Heart right ventricle (tissue), 16 donors: Measurements from ENCODE around the gene STK38L. TPM values are rescaled to one million over a fixed set of nuclear protein-coding genes. Genes with fewer than 3 reads are reported as not detected.

Experiments
- ATAC-seq, 8 donors: fragments of 200-7000 bp; cut with Tn5 transposase; one replicate each; pipeline ENCODE4 v1.9.1; 2020; ENCODE audit warnings: mild to moderate bottlenecking in 8 of 8, moderate library complexity in 8 of 8, moderate number of reproducible peaks in 1 of 8
- DNase-seq, 2 donors: peaks; one replicate each; pipeline ENCODE4 v3.0.0-alpha.2; 2020
- H3K27ac ChIP-seq, 10 donors: fragments of 200-600 bp; sonication (generic) in 2 of 10; one replicate each; pipeline versions ENCODE4 v1.5.0 to v1.8.0; 2020 to 2022; ENCODE audit warnings: mild to moderate bottlenecking in 3 of 10
- H3K27me3 ChIP-seq, 7 donors: fragments of 200-600 bp; one replicate each; pipeline ENCODE4 v1.8.0; 2021 to 2022; ENCODE audit warnings: mild to moderate bottlenecking in 2 of 7
- H3K36me3 ChIP-seq, 9 donors: fragments of 200-600 bp; sonication (generic) in 1 of 9; one replicate each; pipeline versions ENCODE4 v1.5.0 to v1.8.0; 2020 to 2022; ENCODE audit warnings: mild to moderate bottlenecking in 2 of 9
- H3K4me1 ChIP-seq, 9 donors: fragments of 200-600 bp; sonication (generic) in 1 of 9; one replicate each; pipeline versions ENCODE4 v1.5.0 to v1.8.0; 2020 to 2022; ENCODE audit warnings: mild to moderate bottlenecking in 4 of 9
- H3K4me3 ChIP-seq, 10 donors: fragments of 200-600 bp; sonication (generic) in 2 of 10; one replicate each; pipeline versions ENCODE4 v1.5.0 to v1.8.0; 2020 to 2022; ENCODE audit warnings: mild to moderate bottlenecking in 7 of 10, moderate library complexity in 2 of 10
- H3K9me3 ChIP-seq, 11 donors: fragments of 200-600 bp in 10 of 11; sonication (generic) in 2 of 11; one replicate each; pipeline versions ENCODE4 v1.5.0 to v1.8.0; 2013 to 2022; ENCODE audit warnings: mild to moderate bottlenecking in 2 of 11, control low read depth in 1 of 11, moderate library complexity in 1 of 11
- CTCF ChIP-seq, 9 donors: fragments of 200-600 bp; sonication (generic) in 2 of 9; IDR thresholded peaks; one replicate each; pipeline versions ENCODE4 v1.5.0 to v1.8.0; 2021 to 2022; ENCODE audit warnings: antibody characterized with exemption in 9 of 9, mild to moderate bottlenecking in 5 of 9, moderate library complexity in 1 of 9
- WGBS, 2 donors: extraction: QIAGEN DNeasy Blood & Tissue Kit; methylation state at CpG; one replicate each; pipeline ENCODE4 v1.1.7; 2013; ENCODE audit warnings: inconsistent platforms in 1 of 2; 5-methylcytosine and 5-hydroxymethylcytosine counted together
- intact Hi-C, 10 donors: fragments of 100-400 bp; cut with DNase I; formaldehyde crosslinking; loops; one replicate each; pipeline versions ENCODE4 v1.11.1 to v1.14.2; 2022
- polyA plus RNA-seq, 2 donors: library from polyadenylated mRNA; stranded (reverse); fragments of 200-250 nt; gene quantifications; one replicate each; pipeline ENCODE4 v1.2.3, GENCODE V29; 2013
- total RNA-seq, 10 donors: library from RNA; stranded (reverse); fragmentation: NEBNext Ultra II Directional in 3 of 10; extraction: Animal tissue kit (Norgen Biotek cat#: 25700) in 3 of 10; gene quantifications; one replicate each; pipeline versions ENCODE4 v1.2.1 to v1.2.4, GENCODE V29; 2021 to 2023
- donor health status: Arrhythmogenic right ventricular cardiomyopathy.
- donor health status: ischemic (EF 13 %, LVEDD 7.1; RV severe dilation, severe dysfunction).
- donor health status: healthy with polysubstance abuse.
- donor health status: DM: no; HTN: yes; CAD: no.
- donor health status: DM: no; HTN: no; CAD: no.
- donor health status: ischemic (EF 25% LVEDD 6.9; RV normal size, moderate dysfunction).
- donor health status: ischemic (EF 25% LVEDD 5.7; RV mildly dilated, moderate dysfunction).
- donor health status: healthy.
- donor health status: DM: yes; HTN: yes; CAD: no.
- donor health status: Ischemic cardiomyopathy.
- donor health status: ischemic (EF 35%, LVEDD 5.7; RV mildly dilated, moderate dysfunction).
- donor health status: nonischemic (EF 11% LVEDD 7.7; RV severe dilation, severe dysfunction).
- donor health status: DM: yes; HTN: yes; CAD: no.
- donor health status: PGD.
- donor health status: ischemic (EF 29% LVEDD 5.4; RV normal size, mild dysfunction).
- donor health status: nonischemic (EF 23%, LVEDD 6.1; RV moderate dilation, normal function).

STK38L gene
- total and polyA plus RNA-seq, 12 donors = 9.5 to 165 (median 82.5) TPM

DNA sequence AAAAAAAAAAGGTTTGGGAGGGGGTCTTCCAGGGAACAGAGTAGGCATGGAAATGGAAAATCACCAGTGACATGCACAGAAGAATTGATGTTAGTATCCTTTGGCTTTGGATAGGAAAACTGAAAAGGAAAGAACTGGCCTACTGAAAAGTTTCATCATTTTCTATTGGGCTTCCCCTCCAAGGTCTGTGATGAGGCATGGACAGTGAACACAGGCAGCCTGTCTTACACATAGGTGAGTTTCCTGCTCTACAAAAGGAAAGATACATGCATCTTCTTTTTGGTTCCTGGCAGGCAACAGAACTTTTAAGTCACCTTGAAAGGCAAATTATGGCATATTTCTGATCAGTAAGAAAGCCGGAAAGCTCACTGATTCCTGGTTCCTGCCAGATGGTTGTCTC lies 94.4 kb downstream of the STK38L start:
- intact Hi-C loops = loop anchor here in 3 of 10 donors (10.0 kb wide), 3 partner anchors 316 to 366 kb away; no protein-coding TSS in a partner anchor
- no peak for ATAC-seq

DNA sequence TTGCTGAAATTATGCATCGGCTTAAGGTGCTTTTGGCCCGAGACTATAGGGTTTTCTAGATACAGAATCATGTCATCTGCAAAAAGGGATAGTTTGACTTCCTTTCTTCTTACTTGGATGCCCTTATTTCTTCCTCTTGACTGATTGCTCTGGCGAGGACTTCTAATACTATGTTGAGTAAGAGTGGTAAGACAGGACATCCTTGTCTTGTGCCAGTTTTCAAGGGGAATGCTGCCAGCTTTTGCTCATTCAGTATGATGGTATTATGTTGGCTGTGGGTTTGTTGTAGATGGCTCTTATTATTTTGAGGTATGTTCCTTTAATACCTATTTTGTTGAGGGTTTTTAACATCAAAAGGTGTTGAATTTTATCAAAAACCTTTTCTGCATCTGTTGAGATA lies 96.9 kb downstream of the STK38L start:
- Histone ChIP-seq H3K36me3 (no peaks in the 10 kb centered on the region), H3K9me3 (no peaks in the 10 kb centered on the region), H3K27ac (no peak overlapping the region), H3K4me3 (no peak overlapping the region), H3K4me1 (peaks cover 0 to 4% (median 0%) of the 10 kb centered on the region in 9 donors), H3K27me3 (no peaks in the 10 kb centered on the region)
- intact Hi-C loops = no loop called here
- TF ChIP-seq CTCF (IDR thresholded peaks at IDR 0.05) = no peak
- DNase-seq (no peak), ATAC-seq (no peak)
- 88% methylated on average over 3 of the region's 3 CpGs for WGBS, 2 donors

More for the DNA sequence above, 94.4 kb downstream of the STK38L start:
- Histone ChIP-seq H3K9me3 (no peaks in the 10 kb centered on the region), H3K27ac (no peak overlapping the region), H3K4me3 (no peak overlapping the region), H3K36me3 (no peaks in the 10 kb centered on the region), H3K4me1 (peaks cover 0 to 9% (median 3%) of the 10 kb centered on the region in 9 donors), H3K27me3 (peaks cover 0 to 7% (median 0%) of the 10 kb centered on the region in 7 donors)
- no peak for TF ChIP-seq CTCF (IDR thresholded peaks at IDR 0.05)
- DNase-seq = no peak
- WGBS, 2 donors = 91 to 97% methylated on average over 1 of the region's 1 CpG

- H3K27ac ChIP-seq = no peak overlapping the region
- no peaks in the 10 kb centered on the region for H3K9me3 ChIP-seq
- intact Hi-C loops = no loop called here
- no peak for DNase-seq
- no peaks in the 10 kb centered on the region for H3K36me3 ChIP-seq
- WGBS, 2 donors = 95 to 98% methylated on average over 2 of the region's 2 CpGs
- ATAC-seq = no peak
- TF ChIP-seq CTCF (IDR thresholded peaks at IDR 0.05) = no peak
- no peaks in the 10 kb centered on the region for H3K27me3 ChIP-seq
- H3K4me3 ChIP-seq = no peak overlapping the region
- peaks cover 0 to 4% (median 0%) of the 10 kb centered on the region in 9 donors for H3K4me1 ChIP-seq
Measured at GRCh38 chr12:27342536-27342935, 98.5 kb downstream of the STK38L start.

- DNase-seq = no peak
- intact Hi-C loops = no loop called here
Measured at GRCh38 chr12:27343255-27344000, 99.3 kb downstream of the STK38L start.

More at GRCh38 chr12:27343255-27344000, 99.3 kb downstream of the STK38L start:
- no peaks in the 10 kb centered on the region for H3K36me3 ChIP-seq
- H3K9me3 ChIP-seq = no peaks in the 10 kb centered on the region
- TF ChIP-seq CTCF (IDR thresholded peaks at IDR 0.05) = no peak
- no peak overlapping the region for H3K4me3 ChIP-seq
- peaks cover 0 to 4% (median 0%) of the 10 kb centered on the region in 9 donors for H3K4me1 ChIP-seq
- 93 to 94% methylated on average over 5 of the region's 5 CpGs for WGBS, 2 donors
- H3K27ac ChIP-seq = no peak overlapping the region
- H3K27me3 ChIP-seq = no peaks in the 10 kb centered on the region
- ATAC-seq = no peak
